Measurements from ENCODE around the gene CCDC180.
"Not testable (repeated sequence)": the region's sequence is repeated elsewhere in the genome, so short reads cannot be mapped to it uniquely, and the experiment has no call there.

Gene CCDC180

GRCh38 chr9:97307500-97308163 is at the start of gene CCDC180:
Gene CCDC180, plus strand, starts transcription at chr9:97307659. Its CDS starts 405 bp downstream, at chr9:97308064.
- DNase-seq: no peak

GRCh38 chr9:97259834-97260514 is 47.5 kb upstream of the CCDC180 start:
- not testable (repeated sequence) for DNase-seq

- no peak for DNase-seq
Observed at GRCh38 chr9:97271292-97271691, 36.2 kb upstream of the CCDC180 start.

- DNase-seq: no peak
Observed at GRCh38 chr9:97272072-97272471, 35.4 kb upstream of the CCDC180 start.

- DNase-seq: no peak
Observed at GRCh38 chr9:97276310-97276852, 31.1 kb upstream of the CCDC180 start.

GRCh38 chr9:97277953-97278352 is 29.5 kb upstream of the CCDC180 start:
- DNase-seq: no peak

GRCh38 chr9:97280755-97281330 is 26.6 kb upstream of the CCDC180 start:
- no peak for DNase-seq

- no peak for DNase-seq
Observed at GRCh38 chr9:97283768-97284167, 23.7 kb upstream of the CCDC180 start.

GRCh38 chr9:97284798-97285197 is 22.7 kb upstream of the CCDC180 start:
- no peak for DNase-seq

GRCh38 chr9:97292200-97292599 is 15.3 kb upstream of the CCDC180 start:
- DNase-seq: no peak

- DNase-seq: no peak
Observed at GRCh38 chr9:97293207-97293721, 14.2 kb upstream of the CCDC180 start.

GRCh38 chr9:97293818-97294217 is 13.6 kb upstream of the CCDC180 start:
- no peak for DNase-seq

- DNase-seq: no peak
Observed at GRCh38 chr9:97297889-97298288, 9.6 kb upstream of the CCDC180 start.

- no peak for DNase-seq
Observed at GRCh38 chr9:97299809-97300414, 7.5 kb upstream of the CCDC180 start.

- DNase-seq: no peak
Observed at GRCh38 chr9:97300586-97300985, 6.9 kb upstream of the CCDC180 start.

- no peak for DNase-seq
Observed at GRCh38 chr9:97301974-97302373, 5.5 kb upstream of the CCDC180 start.

- DNase-seq: no peak
Observed at GRCh38 chr9:97304586-97304985, 2.9 kb upstream of the CCDC180 start.

GRCh38 chr9:97305501-97306298 is 1.8 kb upstream of the CCDC180 start:
- no peak for DNase-seq

- DNase-seq: peak; percentile 8 to 32
Observed at GRCh38 chr9:97307091-97307490, 368 bp upstream of the CCDC180 start.

- DNase-seq: no peak
Observed at GRCh38 chr9:97309260-97309659, 1.8 kb downstream of the CCDC180 start.

- no peak for DNase-seq
Observed at GRCh38 chr9:97310023-97310422, 2.6 kb downstream of the CCDC180 start.

- no peak for DNase-seq
Observed at GRCh38 chr9:97310896-97311295, 3.4 kb downstream of the CCDC180 start.

All from hippocampal formation (tissue), 2 donors.